HG03103 (cell line): ENCODE data around the gene HOXD11.

Source experiments
- ATAC-seq: cut with Tn5 transposase; IDR thresholded peaks from one replicate; pipeline ENCODE4 v1.9.1; 2021; ENCODE audit warnings: low read depth; ENCODE audit not compliant: unreplicated experiment

HOXD11 gene

DNA sequence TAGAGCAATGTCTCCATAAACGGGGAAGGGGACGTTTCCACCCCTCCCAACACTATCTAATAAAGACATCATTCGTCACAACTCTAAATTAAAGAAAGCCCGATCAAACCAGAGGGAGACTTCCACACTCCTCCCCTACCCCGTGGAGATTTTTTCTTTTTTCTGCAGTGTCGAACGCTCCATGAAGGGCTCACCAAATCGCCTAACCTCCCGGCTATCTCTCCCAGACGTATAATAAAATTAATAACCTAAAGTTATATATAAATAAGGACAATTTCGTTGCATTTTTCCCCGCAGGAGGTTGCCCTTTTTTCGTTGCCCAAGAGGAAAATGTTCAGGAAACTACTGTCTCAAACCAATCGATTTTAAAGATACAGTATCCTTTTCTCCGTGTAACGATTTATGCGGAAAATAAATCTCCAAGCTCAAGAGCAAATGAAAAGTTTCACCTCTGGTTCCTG lies 25.7 kb upstream of the HOXD11 start:
- no peak for ATAC-seq

DNA sequence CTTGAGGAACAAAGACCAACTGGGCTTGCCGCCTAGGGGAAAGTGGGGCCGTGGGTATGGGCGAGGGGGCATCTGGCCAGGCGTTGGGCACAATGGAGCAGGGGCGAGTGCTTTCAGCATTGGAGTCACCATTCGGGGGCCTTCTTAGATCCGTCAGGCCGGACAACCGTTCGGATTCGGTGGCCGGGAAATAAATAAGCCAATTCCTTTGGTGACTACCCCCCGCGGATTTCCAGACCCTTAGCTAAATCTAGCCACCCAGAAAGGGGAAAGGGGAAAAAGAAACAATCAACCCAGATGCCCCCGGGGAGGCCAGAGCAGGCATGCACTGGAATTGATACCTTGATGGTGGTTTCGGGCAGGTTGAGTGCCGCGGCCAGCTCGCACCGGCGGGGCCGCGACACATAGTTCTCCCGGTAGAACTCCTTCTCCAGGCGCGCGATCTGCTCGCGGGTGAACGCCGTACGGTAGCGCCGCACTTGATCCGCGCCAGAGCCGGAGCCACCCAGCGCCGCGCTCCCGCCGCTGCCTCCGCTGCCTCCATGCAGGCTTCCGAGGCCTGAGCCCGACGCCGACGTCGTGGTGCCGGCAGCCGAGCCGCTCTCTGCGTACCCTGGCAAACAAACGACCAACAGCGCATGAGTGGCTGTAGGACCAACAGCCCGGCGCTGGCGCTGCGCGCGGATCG lies 25.1 kb upstream of the HOXD11 start:
- ATAC-seq = no peak

DNA sequence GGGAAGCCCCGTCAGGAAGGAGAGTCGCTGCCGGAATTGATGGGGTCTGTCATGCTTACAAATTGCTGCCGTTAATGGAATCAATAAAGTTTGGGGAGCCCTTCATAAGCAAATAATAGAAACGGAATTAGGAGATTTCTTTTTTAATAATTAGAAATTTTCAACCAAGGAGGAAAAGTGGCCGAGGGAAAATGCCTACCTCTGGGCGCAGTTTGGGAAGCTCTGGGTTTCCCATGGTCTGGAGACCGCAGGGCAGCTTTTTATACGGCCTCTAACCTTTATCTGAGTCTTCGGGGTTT lies 24.6 kb upstream of the HOXD11 start:
- ATAC-seq = no peak

DNA sequence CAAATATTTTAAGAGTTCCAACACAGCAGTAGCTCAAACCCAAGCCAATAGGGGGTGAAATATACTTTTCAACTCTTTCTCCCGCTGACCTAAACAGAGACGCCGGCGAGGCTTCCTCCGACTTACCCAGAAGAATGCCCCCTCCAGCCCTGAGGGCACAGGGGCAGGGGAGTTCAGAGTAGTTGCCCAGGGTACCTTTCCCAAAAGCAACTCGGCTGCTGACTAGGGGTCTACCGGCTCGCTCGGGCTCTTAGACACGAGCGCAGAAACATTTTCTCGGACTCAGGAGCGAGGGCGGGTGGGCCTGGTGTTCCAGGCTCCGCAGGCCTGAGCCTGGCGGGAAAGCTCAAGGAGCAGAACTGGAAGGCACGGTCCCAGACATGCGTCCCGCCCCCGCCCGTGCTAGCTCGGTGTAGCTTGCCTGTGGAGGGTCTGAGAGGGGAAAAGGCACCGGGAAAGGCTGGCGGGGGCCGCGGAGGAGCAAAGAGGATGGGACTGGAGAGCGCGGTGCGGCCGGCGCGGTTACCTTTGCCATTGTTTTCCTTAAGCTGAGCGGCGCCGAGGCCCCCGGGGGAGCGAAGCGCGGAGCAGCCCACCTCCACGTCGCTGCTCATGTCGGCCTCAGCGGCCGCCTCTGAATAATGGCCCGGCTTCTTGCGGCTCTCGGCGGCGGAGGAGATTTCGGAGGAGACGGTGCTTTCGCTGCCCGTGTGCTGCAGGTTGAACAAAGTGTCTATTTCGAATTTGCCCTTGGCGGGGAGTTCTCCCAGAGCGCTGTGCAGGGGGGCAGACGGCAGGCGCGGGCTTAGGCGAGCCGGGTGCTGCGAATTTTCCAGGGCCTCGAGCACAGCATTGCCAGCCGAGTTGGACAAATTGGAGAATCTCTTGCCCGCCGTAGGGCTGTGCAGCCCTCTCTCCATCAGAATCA lies 24.0 kb upstream of the HOXD11 start:
- ATAC-seq = no peak

DNA sequence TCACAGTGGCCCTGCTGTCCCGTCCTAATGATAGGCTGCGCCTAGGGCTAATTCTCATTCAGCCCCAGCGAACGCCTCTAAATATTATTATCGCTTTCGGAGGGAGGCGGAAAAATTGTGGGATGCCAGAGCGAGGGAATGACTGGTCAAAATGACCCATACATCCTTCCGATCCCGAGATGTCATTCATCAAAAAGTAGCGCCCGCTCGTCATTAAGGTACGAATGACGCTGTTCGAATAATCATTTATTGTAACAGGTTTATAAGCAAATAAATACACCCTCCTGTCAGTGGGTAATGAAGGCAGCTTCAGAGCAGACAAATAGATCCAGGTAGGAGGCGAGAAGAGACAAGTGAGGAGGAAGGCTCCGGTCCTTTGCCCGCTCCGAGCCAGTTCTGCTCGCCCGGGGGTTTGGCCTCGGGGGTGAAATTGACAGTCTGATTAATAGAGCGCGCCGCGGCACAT lies 23.3 kb upstream of the HOXD11 start, which contains the start of gene EVX2:
EVX2 (minus strand) TSS at position 167 of the 466 bp plus-strand sequence. CDS start 186 bp downstream, outside the sequence.
- no peak for ATAC-seq

DNA sequence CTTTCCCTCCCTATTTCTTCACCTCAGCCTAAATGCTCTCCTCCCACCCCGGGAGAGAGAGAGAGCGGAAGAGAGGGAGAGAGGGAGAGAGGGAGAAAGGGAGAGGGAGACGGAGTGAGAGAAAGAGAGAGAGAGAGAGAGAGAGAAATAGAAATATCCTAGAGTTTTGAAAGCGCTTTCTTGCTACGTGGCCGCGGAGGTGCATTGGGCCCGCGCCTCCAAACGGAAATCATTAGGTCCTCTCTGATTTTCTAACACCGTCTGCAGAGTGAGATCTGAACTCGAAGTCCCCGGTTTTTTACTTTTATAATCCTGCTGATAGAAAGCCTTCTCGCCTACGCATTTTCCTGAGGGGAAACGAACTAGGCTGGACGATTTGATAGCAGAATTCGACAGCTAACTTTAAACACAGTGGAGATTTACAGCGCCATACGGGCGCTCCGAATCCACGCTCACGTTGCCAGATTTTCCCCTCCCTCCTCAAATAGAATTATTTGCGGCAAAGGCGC lies 22.4 kb upstream of the HOXD11 start:
- ATAC-seq = no peak

DNA sequence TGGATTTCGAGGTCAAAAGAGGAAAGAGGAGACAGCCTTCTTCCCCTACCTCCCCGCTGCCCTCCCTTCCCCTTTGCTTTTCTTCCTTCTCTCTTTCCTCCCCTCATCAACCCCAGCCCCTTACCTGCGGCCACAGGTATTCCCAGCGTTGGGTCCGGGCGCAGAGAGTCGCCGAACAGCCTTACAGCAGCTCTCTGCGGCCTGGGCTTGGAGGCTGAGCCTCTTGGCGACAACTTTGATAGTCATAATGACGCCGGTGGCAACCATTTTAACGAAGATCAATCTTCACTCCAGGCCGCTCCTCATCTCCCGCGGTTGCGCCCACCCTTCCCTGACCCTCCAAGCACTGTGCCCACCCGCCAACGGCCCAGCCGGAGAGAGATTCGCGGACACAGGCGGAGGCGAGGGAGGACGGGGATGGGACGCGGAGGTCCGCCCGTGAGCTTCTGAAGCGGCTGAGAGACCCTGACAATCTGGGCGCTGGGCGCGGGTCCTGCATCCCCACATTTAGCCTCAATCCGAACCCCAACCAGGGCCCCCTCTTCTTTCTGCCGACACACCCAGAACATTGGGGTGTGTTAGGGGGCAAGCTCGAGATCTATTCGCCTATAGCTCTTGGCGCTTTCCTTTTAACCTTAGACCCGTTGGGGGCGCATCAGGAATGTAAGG lies 21.8 kb upstream of the HOXD11 start:
- ATAC-seq = no peak

DNA sequence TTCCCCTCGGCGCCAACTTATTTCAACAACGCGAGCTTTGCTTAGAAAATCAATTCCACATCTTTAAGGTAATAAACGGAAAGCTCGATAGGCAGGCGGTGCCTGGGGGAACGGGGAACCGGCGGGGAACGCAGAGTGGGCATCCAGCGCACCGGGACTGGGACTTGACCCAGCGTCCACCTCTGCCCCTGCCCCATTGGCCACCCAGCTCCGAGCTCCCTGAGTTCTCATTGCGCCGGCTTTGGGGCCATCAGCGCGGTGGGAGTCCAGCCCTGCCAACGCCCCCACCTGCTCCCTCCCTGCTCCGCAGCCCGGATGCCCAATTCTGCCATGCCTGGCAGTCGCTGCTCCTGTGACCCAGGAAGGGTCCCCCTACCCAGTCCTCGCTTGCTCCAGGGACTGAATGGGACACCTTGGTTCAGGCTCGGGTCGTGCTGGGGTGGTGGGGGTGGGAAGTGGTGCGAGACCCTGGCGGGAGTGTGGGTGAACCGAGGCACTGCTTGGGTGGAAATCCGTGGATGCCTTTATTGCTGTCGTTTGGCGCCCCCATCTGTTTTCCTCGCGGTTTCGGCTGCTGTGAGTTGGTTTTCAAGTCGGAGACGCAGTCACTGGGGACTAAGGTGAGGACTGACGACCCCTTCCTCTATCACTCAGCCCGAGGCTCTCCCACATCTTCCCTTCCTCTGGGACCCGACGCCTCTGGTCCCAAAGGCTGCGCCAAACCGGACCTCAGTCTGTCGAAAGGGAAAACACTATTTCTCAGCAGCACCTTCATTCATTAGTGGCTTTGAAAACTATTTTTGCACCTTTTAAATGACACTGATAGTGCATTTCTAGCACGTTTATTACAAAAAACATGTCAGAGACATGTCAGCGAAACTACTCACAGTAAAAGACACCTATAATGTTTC lies 21.0 kb upstream of the HOXD11 start:
- ATAC-seq = no peak

DNA sequence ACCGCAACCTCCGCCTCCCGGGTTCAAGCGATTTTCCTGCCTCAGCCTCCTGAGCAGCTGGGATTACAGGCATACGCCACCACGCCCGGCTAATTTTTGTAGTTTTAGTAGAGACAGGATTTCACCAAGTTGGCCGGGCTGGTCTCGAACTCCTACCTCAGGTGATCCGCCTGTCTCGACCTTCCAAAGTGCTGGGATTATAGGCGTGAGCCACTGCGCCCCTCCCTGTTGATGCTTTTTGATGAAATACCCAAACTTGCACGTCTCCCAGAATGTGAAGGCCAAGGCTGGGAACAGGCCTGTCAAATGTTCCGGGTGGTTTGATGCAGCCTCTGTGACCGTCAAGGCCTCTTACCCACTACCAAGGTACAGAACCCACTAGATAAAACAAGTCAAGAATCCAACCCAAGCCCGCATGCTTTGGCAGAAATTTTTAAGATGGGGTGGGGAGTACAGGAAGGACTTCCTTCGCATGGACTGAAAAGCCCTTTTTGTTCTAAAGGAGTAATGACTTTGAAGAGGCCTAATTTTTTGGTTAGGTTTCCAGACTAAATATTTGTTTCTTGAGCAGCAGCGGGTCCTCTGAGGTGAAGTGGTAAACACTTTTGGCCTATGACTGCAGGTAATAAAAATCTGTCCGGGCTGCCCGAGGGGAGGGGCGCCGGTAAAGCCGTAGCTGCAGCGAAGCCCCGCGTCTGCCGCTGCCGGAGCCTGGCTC lies 19.6 kb upstream of the HOXD11 start:
- no peak for ATAC-seq

DNA sequence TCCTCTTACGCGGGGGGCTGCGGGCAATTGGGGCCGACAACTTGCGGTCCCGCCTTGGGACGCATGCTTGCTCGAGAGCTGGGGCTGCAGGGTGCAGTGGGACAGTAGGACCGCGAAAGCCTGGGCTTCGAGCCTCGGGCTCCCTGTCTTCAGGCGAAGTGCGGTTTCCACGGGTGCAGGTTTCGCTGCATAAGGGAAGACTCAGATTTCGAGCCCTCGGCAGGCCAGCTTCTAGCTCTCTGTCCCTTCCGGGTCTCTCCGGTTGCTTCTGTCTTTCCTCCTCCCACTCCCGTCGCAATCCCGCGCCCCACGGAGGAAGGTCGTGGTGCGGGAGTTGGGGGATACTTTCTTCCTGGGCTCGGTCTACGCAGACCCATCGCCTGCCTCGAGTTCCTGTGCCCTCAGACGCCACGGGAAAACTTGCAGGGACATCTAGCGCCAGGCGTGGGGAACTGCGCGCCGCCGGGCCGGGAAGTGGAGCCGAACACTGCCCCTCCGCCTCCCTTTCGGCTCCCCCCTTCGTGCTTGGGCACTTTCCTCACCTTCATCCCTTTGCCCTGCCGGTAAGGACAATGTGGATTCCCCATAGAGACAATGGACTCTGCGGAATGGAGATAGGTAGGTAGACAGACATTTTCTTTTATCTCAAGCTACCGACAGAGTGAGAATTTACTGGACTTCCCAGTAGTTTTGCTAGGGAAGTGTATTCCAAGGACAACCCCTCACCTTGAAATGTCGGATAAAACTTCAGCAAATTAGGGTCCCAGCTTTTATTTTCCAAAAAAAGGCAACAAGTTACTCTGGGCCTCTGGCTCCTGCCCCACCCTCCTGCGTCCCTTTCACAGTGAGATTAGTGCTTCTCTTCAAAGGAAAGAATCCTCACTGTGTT lies 18.8 kb upstream of the HOXD11 start:
- peak; percentile 48 for ATAC-seq

DNA sequence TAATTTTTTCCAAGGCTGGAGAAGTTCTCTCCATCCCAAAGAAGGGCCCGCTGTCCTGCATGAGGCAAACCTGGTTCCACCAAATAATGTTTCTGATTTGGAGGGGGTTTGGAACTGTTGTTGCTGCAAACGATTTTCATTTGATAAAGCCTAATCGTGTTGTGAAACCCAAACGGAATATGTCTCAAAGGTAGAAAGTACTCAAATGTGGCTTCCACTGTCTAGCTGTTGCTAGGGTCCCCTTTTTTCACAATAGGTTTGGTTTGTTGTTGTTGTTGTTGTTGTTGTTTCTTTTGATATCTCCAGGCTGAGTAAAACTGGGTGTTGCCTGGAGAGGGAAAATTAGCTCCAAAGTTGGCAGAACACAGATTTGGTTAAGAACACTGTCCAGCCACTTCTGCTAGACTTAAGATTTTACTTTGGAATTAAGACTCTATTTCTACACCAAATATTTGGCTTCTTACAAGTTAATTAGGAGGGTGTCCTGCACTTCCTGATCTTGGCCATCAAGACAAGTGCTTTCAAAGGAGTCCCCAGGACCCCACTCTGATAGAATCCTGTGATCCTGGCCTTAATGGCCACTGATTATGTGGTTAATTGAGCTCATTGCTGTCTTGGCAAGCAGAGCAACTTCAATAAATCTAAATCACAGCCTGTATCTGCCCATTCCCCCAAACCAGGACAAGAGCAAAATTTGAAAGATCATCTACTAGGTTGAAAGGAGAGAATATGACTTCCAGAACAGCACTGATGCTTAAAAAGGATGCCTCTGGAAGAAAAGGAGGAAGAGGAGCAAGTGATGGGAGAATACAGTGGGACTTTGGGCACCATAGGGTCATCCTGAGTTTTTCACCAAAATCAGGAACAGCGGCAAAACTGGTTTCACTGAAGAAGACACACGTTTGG lies 17.9 kb upstream of the HOXD11 start:
- ATAC-seq = no peak

DNA sequence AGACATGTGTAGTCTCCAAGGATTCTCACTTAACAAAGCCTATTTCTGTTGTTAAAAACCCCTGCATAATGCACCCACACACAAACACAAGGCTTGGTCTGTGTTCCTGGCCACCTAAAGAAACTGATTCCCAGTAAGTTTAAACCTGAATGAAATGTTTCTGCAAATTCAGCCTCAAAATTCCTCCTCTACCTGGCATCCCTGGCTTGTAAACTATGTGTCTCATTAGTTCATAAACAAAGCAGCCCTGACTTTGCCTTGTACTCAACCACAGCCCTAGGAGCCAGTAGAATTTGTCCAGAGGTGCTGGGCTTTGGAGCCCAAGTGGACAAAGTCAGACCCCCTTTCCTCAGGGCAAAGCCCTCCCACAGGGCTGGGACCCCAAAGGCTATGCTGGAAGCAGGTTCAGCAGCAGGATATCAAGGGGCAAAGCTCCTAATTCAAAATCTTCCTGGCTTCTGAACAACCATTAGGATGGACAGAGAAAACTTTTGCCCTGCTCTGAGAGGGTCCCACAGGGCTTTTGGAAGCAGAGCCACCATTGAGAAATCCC lies 17.2 kb upstream of the HOXD11 start:
- no peak for ATAC-seq

DNA sequence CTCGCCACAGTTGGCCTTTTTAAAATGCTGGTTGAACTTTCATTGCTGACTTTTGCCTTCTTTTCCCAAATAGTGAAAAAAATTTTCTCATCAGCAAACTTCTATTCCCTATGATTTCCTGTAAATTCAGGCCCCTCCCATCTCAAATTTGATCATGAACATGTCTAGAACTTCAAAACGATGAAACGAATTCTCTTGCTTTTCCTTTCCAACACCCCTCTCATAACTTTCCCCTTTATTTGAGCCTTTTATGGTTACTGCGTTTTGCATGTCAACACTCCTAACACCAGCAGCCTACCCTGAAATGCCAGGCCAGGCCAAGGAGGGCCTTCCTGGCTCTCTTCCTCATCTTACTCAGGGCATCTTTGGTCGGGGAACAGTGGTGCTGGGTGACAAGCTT lies 16.2 kb upstream of the HOXD11 start:
- no peak for ATAC-seq

DNA sequence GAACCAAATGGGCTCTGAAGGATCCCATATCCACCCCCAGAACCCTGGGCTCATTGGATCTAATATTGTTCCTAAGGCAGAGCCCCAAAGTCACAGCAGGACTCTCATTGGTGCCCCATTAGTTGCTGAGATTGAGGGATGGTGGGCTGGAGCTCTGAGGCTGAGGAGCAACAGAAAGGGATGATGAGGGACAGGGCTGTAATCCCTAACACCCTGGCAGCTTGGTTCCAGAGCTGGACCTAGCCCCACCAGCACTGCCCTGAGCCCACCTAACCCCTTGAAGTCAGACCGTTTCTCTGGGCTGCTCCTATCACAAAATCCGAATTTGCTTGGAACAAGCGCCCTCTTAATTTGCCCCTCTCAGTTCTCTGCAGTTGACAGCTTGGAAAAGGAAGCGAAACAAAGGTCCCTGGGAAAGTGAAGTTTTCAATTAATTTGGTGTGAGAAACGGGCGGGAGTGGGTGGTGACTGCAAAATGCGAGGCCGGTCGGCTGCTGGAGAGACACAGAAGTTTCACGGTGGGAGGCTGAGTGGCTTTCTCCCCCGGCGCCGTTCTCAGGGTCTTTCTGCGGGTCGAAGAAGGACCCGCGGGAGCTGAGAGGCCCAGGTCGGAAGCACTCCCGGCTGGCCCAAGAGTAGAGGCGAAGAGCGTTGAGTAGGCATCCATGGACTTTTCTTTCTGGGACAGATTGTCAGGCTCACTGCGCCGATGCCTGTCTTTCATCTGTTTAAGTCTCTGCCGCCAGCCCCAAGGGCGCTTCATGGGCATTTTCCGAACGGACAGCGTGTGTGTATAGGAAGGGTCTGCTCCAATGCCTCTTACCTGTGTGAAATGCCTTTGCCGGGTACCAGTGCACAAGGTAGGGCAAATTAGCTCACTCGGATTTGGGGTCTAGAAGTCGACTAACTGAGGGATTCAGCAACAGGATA lies 15.5 kb upstream of the HOXD11 start:
- no peak for ATAC-seq

DNA sequence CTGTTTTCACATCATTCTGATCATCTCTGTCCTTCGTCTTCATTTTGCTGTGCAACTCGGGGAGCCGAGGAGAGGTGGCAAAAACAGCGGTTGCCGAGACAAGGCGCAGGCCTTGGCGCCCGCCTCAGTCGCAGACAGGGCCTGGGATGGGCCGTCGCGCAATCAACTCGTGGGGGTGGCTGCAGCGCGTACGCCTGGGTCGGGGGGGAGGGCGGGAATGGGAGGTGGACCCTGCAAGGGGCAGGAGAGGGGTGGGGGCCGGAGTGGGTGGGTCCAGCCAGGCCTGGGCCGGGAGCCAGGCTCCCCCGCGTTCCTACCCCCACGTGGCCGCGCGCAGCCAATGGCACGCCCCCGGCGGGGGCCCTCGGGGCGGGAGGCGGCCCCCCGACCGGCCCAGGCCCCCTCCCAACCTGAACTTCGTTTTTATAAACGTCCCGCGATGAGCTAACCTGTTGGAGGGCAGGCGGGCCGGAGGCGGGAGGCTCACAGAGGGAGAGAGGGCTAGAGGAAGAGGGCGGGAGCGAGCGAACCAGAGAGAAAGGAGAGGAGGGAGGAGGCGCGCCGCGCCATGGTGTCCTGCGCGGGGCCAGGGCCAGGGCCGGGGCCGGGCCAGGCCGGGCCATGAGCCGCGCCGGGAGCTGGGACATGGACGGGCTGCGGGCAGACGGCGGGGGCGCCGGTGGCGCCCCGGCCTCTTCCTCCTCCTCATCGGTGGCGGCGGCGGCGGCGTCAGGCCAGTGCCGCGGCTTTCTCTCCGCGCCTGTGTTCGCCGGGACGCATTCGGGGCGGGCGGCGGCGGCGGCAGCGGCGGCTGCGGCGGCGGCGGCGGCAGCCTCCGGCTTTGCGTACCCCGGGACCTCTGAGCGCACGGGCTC lies 14.6 kb upstream of the HOXD11 start, which contains the start of gene HOXD13:
HOXD13 (plus strand) TSS at position 452 of the 875 bp plus-strand sequence; CDS start at position 622, 170 bp downstream.
- ATAC-seq = no peak
